HG03095 (cell line): ENCODE results near the gene HSPB9.

ENCODE experiments used
- ATAC-seq: cut with Tn5 transposase; IDR thresholded peaks from one replicate; pipeline ENCODE4 v1.9.1; 2021; ENCODE audit warnings: moderate library complexity; ENCODE audit not compliant: unreplicated experiment

Gene HSPB9

GRCh38 chr17:42098730-42099399, 23.7 kb upstream of the HSPB9 start:
- ATAC-seq: no peak

- no peak for ATAC-seq
These were observed 20.9 kb upstream of the HSPB9 start for GRCh38 chr17:42101513-42102292.

GRCh38 chr17:42103221-42103954, 19.2 kb upstream of the HSPB9 start:
- ATAC-seq: no peak

GRCh38 chr17:42104264-42104663, 18.3 kb upstream of the HSPB9 start:
- ATAC-seq: no peak

GRCh38 chr17:42106009-42106408, 16.6 kb upstream of the HSPB9 start:
- no peak for ATAC-seq

GRCh38 chr17:42107124-42107523, 15.5 kb upstream of the HSPB9 start:
- no peak for ATAC-seq

GRCh38 chr17:42107597-42108576, 14.7 kb upstream of the HSPB9 start:
- no peak for ATAC-seq

GRCh38 chr17:42109086-42109485, 13.5 kb upstream of the HSPB9 start:
- ATAC-seq: no peak

- ATAC-seq: no peak
These were observed 12.0 kb upstream of the HSPB9 start for GRCh38 chr17:42110301-42111264.

GRCh38 chr17:42111265-42111636, 11.4 kb upstream of the HSPB9 start:
- no peak for ATAC-seq

- no peak for ATAC-seq
These were observed 10.6 kb upstream of the HSPB9 start for GRCh38 chr17:42111871-42112551.

GRCh38 chr17:42112552-42113176, 9.9 kb upstream of the HSPB9 start, which contains the start of gene DHX58:
TSS of gene DHX58 (minus strand) at chr17:42112714. CDS start at chr17:42111892, 822 bp downstream.
- ATAC-seq: peak; percentile 59

GRCh38 chr17:42113293-42114069, 9.1 kb upstream of the HSPB9 start:
- ATAC-seq: no peak

- no peak for ATAC-seq
These were observed 8.5 kb upstream of the HSPB9 start for GRCh38 chr17:42114118-42114517.

- no peak for ATAC-seq
These were observed 5.8 kb upstream of the HSPB9 start for GRCh38 chr17:42116705-42117396.

GRCh38 chr17:42117397-42118125, 5.0 kb upstream of the HSPB9 start:
- ATAC-seq: no peak
